Erythroblast (primary cell): ENCODE measurements around the gene PPP2R3B.

ENCODE experiments used
- GATA1 ChIP-seq: IDR thresholded peaks from 2 replicates; pipeline ENCODE4 v1.6.1; 2011; ENCODE audit warnings: low read depth, mild to moderate bottlenecking, control low read depth, low read length, moderate library complexity
- POLR2A ChIP-seq: IDR thresholded peaks from 2 replicates; pipeline ENCODE4 v1.6.1; 2011; ENCODE audit warnings: mild to moderate bottlenecking, low read length

DNA sequence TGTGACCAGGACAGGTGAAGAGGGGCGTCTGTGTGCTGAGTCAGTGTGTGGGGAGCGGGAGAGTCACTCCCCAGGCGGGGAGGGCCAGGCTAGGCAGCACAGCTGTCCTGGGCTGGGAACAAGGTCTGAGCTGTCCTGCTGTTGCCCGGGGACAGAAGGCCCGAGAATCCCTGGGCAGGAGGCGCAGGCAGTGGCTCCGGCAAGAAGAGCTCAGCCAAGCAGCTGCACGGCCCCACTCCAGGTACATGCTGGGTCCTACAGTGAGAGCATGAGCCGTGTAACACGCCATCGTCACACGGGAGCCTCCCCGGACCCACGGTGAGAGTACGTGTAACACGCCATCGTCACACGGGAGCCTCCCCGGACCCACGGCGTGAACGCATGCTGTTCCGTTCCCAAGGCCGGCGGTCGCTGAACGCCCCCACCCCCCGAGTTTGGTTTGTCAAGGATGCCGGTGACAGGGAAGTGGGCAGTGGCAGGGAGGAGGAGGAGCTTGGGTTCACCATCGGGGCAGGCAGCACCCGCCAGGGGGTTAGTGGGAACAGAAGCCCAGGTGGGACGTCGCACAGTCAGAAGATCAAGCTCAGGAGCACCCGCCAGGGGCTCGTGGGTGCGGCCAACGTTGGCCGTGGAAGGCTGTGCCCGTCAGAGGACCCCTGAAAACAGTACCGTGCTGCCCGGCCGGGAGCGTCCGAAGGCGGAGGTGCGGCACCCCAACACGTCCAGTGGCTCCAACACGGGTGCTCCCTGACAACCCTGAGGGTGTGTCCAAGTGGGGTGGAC, 15.6 kb downstream of the PPP2R3B start:
- TF ChIP-seq POLR2A = no peak
- no peak for TF ChIP-seq GATA1
